Measurements from ENCODE around the gene CTNNA2. TPM values are rescaled to one million over a fixed set of nuclear protein-coding genes. Genes with fewer than 3 reads are reported as not detected.

The CTNNA2 gene
- total and polyA plus RNA-seq, 2 of the 8 experiments (the other 6 are each of a cell fraction or from before 2014, with no cell fraction given) = 3.9 to 9.0 TPM

- Histone ChIP-seq H3K56ac (replicated peaks; ENCODE audit: insufficient read length, low read depth, low read length) (no peak overlapping the region), H3K27me3 (replicated peaks in 1 of 4; ENCODE audit: control insufficient read depth in 3 of 4, extremely low read depth in 1 of 4, insufficient read depth in 3 of 4, low read length in 3 of 4) (no peaks in the 10 kb centered on the region), H4K8ac (ENCODE audit: extremely low read depth, insufficient read depth, low read length) (no peak overlapping the region), H3K14ac (ENCODE audit: insufficient read length) (no peak overlapping the region), H4K5ac (ENCODE audit: insufficient read length, low read depth, low read length) (no peak overlapping the region), H3K79me1 (ENCODE audit: low read depth, low read length) (no peaks in the 10 kb centered on the region), H3K4me1 (replicated peaks in 1 of 4; ENCODE audit: control insufficient read depth in 3 of 4, insufficient read depth in 4 of 4, low read length in 3 of 4) (peaks cover 0 to 3% (median 1%) of the 10 kb centered on the region in 4 experiments; a peak in 1 of 7 replicates), H2BK5ac (ENCODE audit: low read depth, low read length) (no peak overlapping the region), H3K9ac (replicated peaks in 1 of 4; ENCODE audit: extremely low read depth in 1 of 4, low read depth in 3 of 4, low read length in 3 of 4) (no peak overlapping the region), H4K91ac (replicated peaks; ENCODE audit: insufficient read length, low read length) (no peak overlapping the region), H3K36me3 (ENCODE audit: control insufficient read depth in 2 of 4, insufficient read depth in 4 of 4, low read length in 3 of 4) (no peaks in the 10 kb centered on the region), H2BK20ac (ENCODE audit: low read length) (no peak overlapping the region), H2AK5ac (ENCODE audit: low read depth, low read length) (no peak overlapping the region), H2AFZ (ENCODE audit: low read length) (no peak overlapping the region), H3K23me2 (ENCODE audit: low read depth, low read length) (no peaks in the 10 kb centered on the region), H3K9me3 (ENCODE audit: insufficient read depth in 2 of 2, low read depth in 1 of 2, low read length in 1 of 2) (no peaks in the 10 kb centered on the region), H2BK120ac (replicated peaks; ENCODE audit: low read depth, low read length) (no peak overlapping the region), H4K20me1 (replicated peaks in 1 of 2; ENCODE audit: control insufficient read depth in 1 of 2, insufficient read depth in 2 of 2, low read length in 2 of 2) (no peaks in the 10 kb centered on the region), H3K79me2 (ENCODE audit: control insufficient read depth in 1 of 2, insufficient read depth in 2 of 2, low read length in 2 of 2) (no peaks in the 10 kb centered on the region), H3K4ac (replicated peaks; ENCODE audit: insufficient read length, low read depth, low read length) (no peak overlapping the region), H2BK15ac (ENCODE audit: low read length) (no peak overlapping the region), H2BK12ac (ENCODE audit: low read depth, low read length) (no peak overlapping the region), H3K4me3 (ENCODE audit: extremely low read depth in 1 of 4, insufficient read depth in 2 of 4, low read depth in 3 of 4, low read length in 4 of 4) (no peak overlapping the region), H3K4me2 (ENCODE audit: insufficient read depth in 1 of 2, low read depth in 2 of 2, low read length in 2 of 2) (no peak overlapping the region), H3K18ac (ENCODE audit: extremely low read depth, low read length) (no peak overlapping the region), H3K23ac (ENCODE audit: insufficient read length) (no peak overlapping the region), H3K27ac (ENCODE audit: low read depth, low read length) (no peak overlapping the region)
- DNase-seq (ENCODE audit: low read depth in 1 of 2, low spot score in 2 of 2) = no peak
- WGBS, 2 experiments (ENCODE audit: extremely low coverage in 1 of 2, insufficient coverage in 1 of 2, insufficient read length in 1 of 2, insufficient replicate concordance in 2 of 2, low coverage in 1 of 2, low lambda C conversion rate in 2 of 2, missing lambda C conversion rate in 1 of 2) = 89% methylated on average over 2 of the region's 2 CpGs; no CpG with 5 or more reads in 1 of the 2 experiments
- ChIA-PET POLR2A (ENCODE audit: partially characterized antibody) (no interaction called here), CTCF (ENCODE audit: partially characterized antibody) (interaction anchor here (1.1 to 1.6 kb wide), 2 partner anchors 15 to 68 kb away, joined by 3 to 4 read pairs; no protein-coding TSS in a partner anchor)
- TF ChIP-seq HDAC2 (IDR thresholded peaks at IDR 0.05; ENCODE audit: borderline replicate concordance in 1 of 2, low read depth in 2 of 2, low read length in 2 of 2) (no peak), RAD21 (IDR thresholded peaks at IDR 0.05 in 1 of 2, conservative IDR thresholded peaks at IDR 0.05 in 1 of 2; ENCODE audit: low read depth in 2 of 2, low read length in 2 of 2) (no peak), GABPA (IDR thresholded peaks at IDR 0.05; ENCODE audit: borderline replicate concordance, insufficient read depth, low read length) (no peak), GTF2F1 (IDR thresholded peaks at IDR 0.05; ENCODE audit: borderline replicate concordance, low read depth, low read length) (no peak), CREB1 (IDR thresholded peaks at IDR 0.05) (no peak), CBX5 (IDR thresholded peaks at IDR 0.05; ENCODE audit: low read depth, low read length) (no peak), JUN (IDR thresholded peaks at IDR 0.05; ENCODE audit: low read depth, low read length) (no peak), MAFK (IDR thresholded peaks at IDR 0.05; ENCODE audit: low read depth, low read length) (peak; percentile 79)
- no peak for FAIRE-seq
Observed at GRCh38 chr2:80022018-80022417, 509.2 kb downstream of the CTNNA2 start.

Data from H1 (cell line).